Caco-2 (cell line): ENCODE data around the gene IMPG1. TPM values are rescaled to one million over a fixed set of nuclear protein-coding genes. Genes with fewer than 3 reads are reported as not detected.

ENCODE experiments used
- BruUV-seq: library from RNA; stranded (reverse); fragments of 400-500 nt; replicated peaks from 2 replicates; lab custom pipeline; 2021; lab: Mats Ljungman, UMichigan
- CTCF ChIA-PET: fragments of 300-600 bp; sonication (Branson Sonifier 250); formaldehyde crosslinking; loops from one replicate; lab custom pipeline; 2022; ENCODE audit warnings: antibody characterized with exemption; lab: Charles Lee
- POLR2A ChIA-PET: fragments of 300-600 bp; sonication (Branson Sonifier 250); formaldehyde crosslinking; loops from one replicate; lab custom pipeline; 2022; ENCODE audit warnings: antibody characterized with exemption; lab: Charles Lee
- DNase-seq, 2 experiments: peaks; one replicate each; pipeline versions ENCODE4 v3.0.0 to v3.0.0-alpha.2; 2020 to 2022
- H3K27me3 ChIP-seq: replicated peaks from 2 replicates; pipeline ENCODE4 v1.6.0; 2011; ENCODE audit warnings: low read length; ENCODE audit not compliant: control insufficient read depth, insufficient read depth
- H3K36me3 ChIP-seq: 2 replicates; pipeline ENCODE4 v1.5.1; 2011; ENCODE audit warnings: low read length; ENCODE audit not compliant: control insufficient read depth, insufficient read depth
- H3K4me1 ChIP-seq: fragments of 250-450 bp; sonication (Bioruptor Pico); 2 replicates; pipeline ENCODE4 v1.5.1; 2020; ENCODE audit warnings: mild to moderate bottlenecking
- H3K4me3 ChIP-seq: 2 replicates; pipeline ENCODE4 v1.5.1; 2011; ENCODE audit warnings: low read depth, mild to moderate bottlenecking, control low read depth, low read length
- H3K9me3 ChIP-seq: fragments of 250-450 bp; sonication (Bioruptor Pico); 2 replicates; pipeline ENCODE4 v1.5.1; 2020; ENCODE audit warnings: mild to moderate bottlenecking, moderate library complexity
- H3K27ac Mint-ChIP-seq: one replicate; pipeline ENCODE4 v1.8.0; 2022; ENCODE audit warnings: mixed read lengths; ENCODE audit not compliant: unreplicated experiment
- H3K27me3 Mint-ChIP-seq: one replicate; pipeline ENCODE4 v1.8.0; 2022; ENCODE audit warnings: mixed read lengths; ENCODE audit not compliant: insufficient read depth, unreplicated experiment
- H3K36me3 Mint-ChIP-seq: one replicate; pipeline ENCODE4 v1.8.0; 2022; ENCODE audit warnings: mild to moderate bottlenecking, mixed read lengths; ENCODE audit not compliant: insufficient read depth, unreplicated experiment
- H3K4me1 Mint-ChIP-seq: one replicate; pipeline ENCODE4 v1.8.0; 2022; ENCODE audit warnings: low read depth, mixed read lengths; ENCODE audit not compliant: unreplicated experiment
- H3K4me3 Mint-ChIP-seq: one replicate; pipeline ENCODE4 v1.8.0; 2022; ENCODE audit warnings: mild to moderate bottlenecking, moderate library complexity, mixed read lengths; ENCODE audit not compliant: unreplicated experiment
- H3K9me3 Mint-ChIP-seq: one replicate; pipeline ENCODE4 v1.8.0; 2022; ENCODE audit warnings: mixed read lengths; ENCODE audit not compliant: unreplicated experiment
- intact Hi-C: fragments of 100-400 bp; cut with micrococcal nuclease; formaldehyde crosslinking; loops from one replicate; pipeline ENCODE4 v1.10.0; 2022; ENCODE audit not compliant: unreplicated experiment
- total RNA-seq: library from RNA; stranded (reverse); gene quantifications from 2 replicates; pipeline ENCODE4 v1.2.3, GENCODE V29; 2022
- TF ChIP-seq, protein P1 (sequence below), 2 experiments: fragments of 200-600 bp in 1 of 2; IDR thresholded peaks; 1 replicate in 1 of 2; 2 replicates in 1 of 2; pipeline versions ENCODE4 v1.5.1 to v1.8.0; 2011 to 2022; ENCODE audit warnings: antibody characterized with exemption in 1 of 2, control low read depth in 1 of 2, inconsistent platforms in 1 of 2, low read depth in 1 of 2, low read length in 1 of 2, mild to moderate bottlenecking in 1 of 2, moderate library complexity in 1 of 2; ENCODE audit not compliant: insufficient read depth in 1 of 2, severe bottlenecking in 1 of 2, unreplicated experiment in 1 of 2

The IMPG1 gene
- total RNA-seq, 1 experiment from 2014 or later = not detected

- ChIA-PET CTCF (interaction anchor here (0.8 to 1.7 kb wide), 5 partner anchors 42 to 927 kb away, joined by 3 to 13 read pairs (median 5); no protein-coding TSS in a partner anchor), POLR2A (no interaction called here)
- Mint-ChIP-seq H3K4me1 (peaks cover 4% of the 10 kb centered on the region), H3K27ac (no peak overlapping the region), H3K9me3 (peaks cover 3% of the 10 kb centered on the region), H3K4me3 (peak overlapping the region; percentile 58), H3K27me3 (peaks cover 3% of the 10 kb centered on the region), H3K36me3 (no peaks in the 10 kb centered on the region)
- Histone ChIP-seq H3K4me3 (no peak overlapping the region), H3K27me3 (no peaks in the 10 kb centered on the region), H3K9me3 (no peaks in the 10 kb centered on the region), H3K4me1 (no peaks in the 10 kb centered on the region), H3K36me3 (no peaks in the 10 kb centered on the region)
- peak; percentile 50 to 61 for DNase-seq
- intact Hi-C loops = loop anchor here (1.0 to 10.0 kb wide), 6 partner anchors 11 to 926 kb away; no protein-coding TSS in a partner anchor
- BruUV-seq = no TSS peak
- TF ChIP-seq, protein P1, sequence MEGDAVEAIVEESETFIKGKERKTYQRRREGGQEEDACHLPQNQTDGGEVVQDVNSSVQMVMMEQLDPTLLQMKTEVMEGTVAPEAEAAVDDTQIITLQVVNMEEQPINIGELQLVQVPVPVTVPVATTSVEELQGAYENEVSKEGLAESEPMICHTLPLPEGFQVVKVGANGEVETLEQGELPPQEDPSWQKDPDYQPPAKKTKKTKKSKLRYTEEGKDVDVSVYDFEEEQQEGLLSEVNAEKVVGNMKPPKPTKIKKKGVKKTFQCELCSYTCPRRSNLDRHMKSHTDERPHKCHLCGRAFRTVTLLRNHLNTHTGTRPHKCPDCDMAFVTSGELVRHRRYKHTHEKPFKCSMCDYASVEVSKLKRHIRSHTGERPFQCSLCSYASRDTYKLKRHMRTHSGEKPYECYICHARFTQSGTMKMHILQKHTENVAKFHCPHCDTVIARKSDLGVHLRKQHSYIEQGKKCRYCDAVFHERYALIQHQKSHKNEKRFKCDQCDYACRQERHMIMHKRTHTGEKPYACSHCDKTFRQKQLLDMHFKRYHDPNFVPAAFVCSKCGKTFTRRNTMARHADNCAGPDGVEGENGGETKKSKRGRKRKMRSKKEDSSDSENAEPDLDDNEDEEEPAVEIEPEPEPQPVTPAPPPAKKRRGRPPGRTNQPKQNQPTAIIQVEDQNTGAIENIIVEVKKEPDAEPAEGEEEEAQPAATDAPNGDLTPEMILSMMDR (IDR thresholded peaks at IDR 0.05; ENCODE audit: insufficient read depth in 1 of 2, low read depth in 1 of 2, low read length in 1 of 2, severe bottlenecking in 1 of 2, unreplicated experiment in 1 of 2) = peak; percentile 54 to 79
These were observed 137.6 kb downstream of the IMPG1 start for GRCh38 chr6:75934643-75935472.

DNA sequence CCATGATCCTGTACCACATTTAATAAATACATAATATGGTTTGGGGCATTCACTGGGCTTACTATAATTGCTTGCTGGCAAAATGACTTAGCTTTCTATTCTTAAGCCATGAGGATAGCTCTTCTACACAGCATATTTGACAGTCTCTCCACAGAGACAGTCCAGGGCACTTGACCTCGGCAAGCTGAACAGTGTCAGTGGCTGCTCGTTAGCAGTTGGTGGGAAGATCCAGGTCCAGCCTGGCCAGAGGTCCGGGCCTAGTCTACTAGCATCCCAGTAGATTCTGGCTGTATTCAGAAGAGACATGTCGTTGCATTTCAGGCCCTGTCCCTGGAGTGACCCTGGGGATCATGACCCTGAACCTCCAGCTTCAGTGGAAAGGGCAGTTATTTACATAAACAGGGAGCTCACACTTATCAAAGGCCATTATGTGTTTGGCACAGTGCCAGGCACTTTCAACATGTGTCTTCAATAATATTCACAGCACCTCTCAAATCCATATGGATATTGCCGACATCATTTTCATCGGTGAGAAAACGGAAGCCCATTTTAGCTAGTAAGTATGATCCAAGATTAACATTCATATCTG lies 139.0 kb downstream of the IMPG1 start:
- BruUV-seq = no TSS peak

GRCh38 chr6:75932067-75932466 lies 140.4 kb downstream of the IMPG1 start:
- H3K27me3 ChIP-seq = no peaks in the 10 kb centered on the region
- POLR2A ChIA-PET = no interaction called here
- Mint-ChIP-seq H3K9me3 (no peaks in the 10 kb centered on the region), H3K36me3 (no peaks in the 10 kb centered on the region), H3K4me1 (no peaks in the 10 kb centered on the region), H3K27ac (no peak overlapping the region), H3K27me3 (peaks cover 3% of the 10 kb centered on the region), H3K4me3 (no peak overlapping the region)
- TF ChIP-seq, protein P1 (IDR thresholded peaks at IDR 0.05; ENCODE audit: insufficient read depth in 1 of 2, low read depth in 1 of 2, low read length in 1 of 2, severe bottlenecking in 1 of 2, unreplicated experiment in 1 of 2) = peak; percentile 64 to 81
- H3K36me3 ChIP-seq = no peaks in the 10 kb centered on the region
- DNase-seq = peak; percentile 47 to 61
- no TSS peak for BruUV-seq
- no peak overlapping the region for H3K4me3 ChIP-seq
- H3K9me3 ChIP-seq = no peaks in the 10 kb centered on the region
- CTCF ChIA-PET = interaction anchor here (0.9 to 1.2 kb wide), 2 partner anchors 14 to 39 kb away, joined by 3 read pairs; no protein-coding TSS in a partner anchor
- H3K4me1 ChIP-seq = no peaks in the 10 kb centered on the region
- intact Hi-C loops = loop anchor here (1.0 to 10.0 kb wide), 4 partner anchors 39 to 293 kb away; no protein-coding TSS in a partner anchor

More for the DNA sequence above, 139.0 kb downstream of the IMPG1 start:
- H3K4me1 ChIP-seq = no peaks in the 10 kb centered on the region
- H3K27ac Mint-ChIP-seq = no peak overlapping the region
- peaks cover 3% of the 10 kb centered on the region for H3K27me3 Mint-ChIP-seq
- no peaks in the 10 kb centered on the region for H3K4me1 Mint-ChIP-seq
- intact Hi-C loops = loop anchor here (10.0 kb wide), 2 partner anchors 111 to 291 kb away; no protein-coding TSS in a partner anchor
- no peaks in the 10 kb centered on the region for H3K36me3 Mint-ChIP-seq
- TF ChIP-seq, protein P1 (IDR thresholded peaks at IDR 0.05; ENCODE audit: insufficient read depth in 1 of 2, low read depth in 1 of 2, low read length in 1 of 2, severe bottlenecking in 1 of 2, unreplicated experiment in 1 of 2) = no peak
- ChIA-PET CTCF (interaction anchor here (0.6 kb wide), 1 partner anchor 1338 kb away, joined by 3 read pairs; no protein-coding TSS in a partner anchor), POLR2A (no interaction called here)
- H3K9me3 ChIP-seq = no peaks in the 10 kb centered on the region
- no peaks in the 10 kb centered on the region for H3K36me3 ChIP-seq
- H3K4me3 Mint-ChIP-seq = no peak overlapping the region
- no peak overlapping the region for H3K4me3 ChIP-seq
- no peak for DNase-seq
- H3K9me3 Mint-ChIP-seq = no peaks in the 10 kb centered on the region
- H3K27me3 ChIP-seq = no peaks in the 10 kb centered on the region
